MCF 10A (cell line): ENCODE measurements around the gene AATK. TPM values are rescaled to one million over a fixed set of nuclear protein-coding genes. Genes with fewer than 3 reads are reported as not detected.

Experiments used
- Bru-seq: library from RNA; stranded (reverse); fragments of 400-500 nt; gene quantifications from one replicate; lab custom pipeline; 2021; lab: Mats Ljungman, UMichigan
- BruChase-seq, 2 experiments: library from RNA; stranded (reverse); fragments of 400-500 nt; gene quantifications; one replicate each; lab custom pipeline; 2021; lab: Mats Ljungman, UMichigan
- BruUV-seq: library from RNA; stranded (reverse); fragments of 400-500 nt; replicated peaks from 2 replicates; lab custom pipeline; 2021; lab: Mats Ljungman, UMichigan
- CTCF ChIA-PET: fragments of 300-600 bp; sonication (Branson Sonifier 250); formaldehyde crosslinking; extraction: SDS; loops from one replicate; lab custom pipeline; 2021; ENCODE audit warnings: antibody characterized with exemption, inconsistent platforms; lab: Yijun Ruan, JAX
- POLR2A ChIA-PET: fragments of 300-600, 350-650 bp; sonication (Branson Sonifier 250); formaldehyde crosslinking; extraction: SDS; loops from one replicate; lab custom pipeline; 2020; ENCODE audit warnings: antibody characterized with exemption, inconsistent platforms; lab: Yijun Ruan, JAX
- DNase-seq: peaks from one replicate; pipeline ENCODE4 v3.0.0-alpha.2; 2018; ENCODE audit not compliant: unreplicated experiment
- H3K27ac Mint-ChIP-seq: one replicate; pipeline ENCODE4 v1.8.0; 2022; ENCODE audit warnings: mild to moderate bottlenecking, low read depth, mixed read lengths; ENCODE audit not compliant: unreplicated experiment
- H3K27me3 Mint-ChIP-seq: one replicate; pipeline ENCODE4 v1.8.0; 2022; ENCODE audit warnings: mixed read lengths; ENCODE audit not compliant: insufficient read depth, unreplicated experiment
- H3K36me3 Mint-ChIP-seq: one replicate; pipeline ENCODE4 v1.8.0; 2022; ENCODE audit warnings: mild to moderate bottlenecking, moderate library complexity, mixed read lengths; ENCODE audit not compliant: insufficient read depth, unreplicated experiment
- H3K4me1 Mint-ChIP-seq: one replicate; pipeline ENCODE4 v1.8.0; 2022; ENCODE audit warnings: mixed read lengths; ENCODE audit not compliant: insufficient read depth, unreplicated experiment
- H3K4me3 Mint-ChIP-seq: one replicate; pipeline ENCODE4 v1.8.0; 2022; ENCODE audit warnings: mild to moderate bottlenecking, moderate library complexity, mixed read lengths; ENCODE audit not compliant: unreplicated experiment
- H3K9me3 Mint-ChIP-seq: one replicate; pipeline ENCODE4 v1.8.0; 2022; ENCODE audit warnings: mixed read lengths; ENCODE audit not compliant: unreplicated experiment
- CTCF ChIP-seq: fragments of 200-600 bp; IDR thresholded peaks from one replicate; pipeline ENCODE4 v1.8.0; 2022; ENCODE audit warnings: antibody characterized with exemption, mild to moderate bottlenecking; ENCODE audit not compliant: unreplicated experiment
- intact Hi-C: fragments of 100-400 bp; cut with micrococcal nuclease; formaldehyde crosslinking; loops from 2 replicates; pipeline ENCODE4 v1.14.1; 2022
- long read RNA-seq: library from polyadenylated mRNA; stranded (forward); transcript quantifications from one replicate; pipeline ENCODE4 v2.0.0, GENCODE V29; 2022
- total RNA-seq: library from RNA; stranded (reverse); gene quantifications from 2 replicates; pipeline ENCODE4 v1.2.3, GENCODE V29; 2022

AATK gene
- total RNA-seq (0.59 and 1.4 TPM in 2 replicates), Bru-seq, nascent RNA (percentile 12 among the genes with signal in this experiment), BruChase-seq, experiment 1, labeled RNA remaining after a 6-hour chase (percentile 19 among the genes with signal in this experiment), BruChase-seq, experiment 2, labeled RNA remaining after a 2-hour chase (percentile 11 among the genes with signal in this experiment)
- long read RNA-seq, partial matches to known transcripts: 3 of 3 reads
- long read RNA-seq, other reads (novel, unspliced or antisense): 0 of 3 reads

- Mint-ChIP-seq H3K27ac (no peak within 1 kb of the TSS), H3K4me3 (no peak within 1 kb of the TSS), H3K9me3 (no peaks in the 10 kb centered on the region), H3K36me3 (no peaks in the 10 kb centered on the region), H3K4me1 (no peaks in the 10 kb centered on the region), H3K27me3 (no peaks in the 10 kb centered on the region)
- TF ChIP-seq CTCF: no peak
- intact Hi-C loops: no loop called here
- ChIA-PET CTCF (no interaction called here), POLR2A (no interaction called here)
- DNase-seq: no peak
- no TSS peak for BruUV-seq
Observed at GRCh38 chr17:81166033-81166492, at the start of gene AATK. TSS of gene AATK (minus strand) at chr17:81166221. CDS start at chr17:81165992, 229 bp downstream.

- intact Hi-C loops: no loop called here
- CTCF ChIA-PET: interaction anchor here (0.6 kb wide), 1 partner anchor 39 kb away, joined by 3 read pairs; no protein-coding TSS in a partner anchor
- no peak overlapping the region for H3K27ac Mint-ChIP-seq
Observed at GRCh38 chr17:81213978-81214377, 48.0 kb upstream of the AATK start.

GRCh38 chr17:81212365-81212764, 46.3 kb upstream of the AATK start:
- no peaks in the 10 kb centered on the region for H3K4me1 Mint-ChIP-seq
- H3K4me3 Mint-ChIP-seq: no peak overlapping the region
- no peak for DNase-seq
- no peak overlapping the region for H3K27ac Mint-ChIP-seq
- no TSS peak for BruUV-seq
- ChIA-PET POLR2A (no interaction called here), CTCF (no interaction called here)
- no peaks in the 10 kb centered on the region for H3K27me3 Mint-ChIP-seq
- no peak for TF ChIP-seq CTCF
- no peaks in the 10 kb centered on the region for H3K36me3 Mint-ChIP-seq
- intact Hi-C loops: no loop called here
- H3K9me3 Mint-ChIP-seq: no peaks in the 10 kb centered on the region

More at GRCh38 chr17:81213978-81214377, 48.0 kb upstream of the AATK start:
- POLR2A ChIA-PET: no interaction called here
- BruUV-seq: no TSS peak
- H3K36me3 Mint-ChIP-seq: no peaks in the 10 kb centered on the region
- no peaks in the 10 kb centered on the region for H3K9me3 Mint-ChIP-seq
- H3K4me1 Mint-ChIP-seq: no peaks in the 10 kb centered on the region
- TF ChIP-seq CTCF: no peak
- H3K27me3 Mint-ChIP-seq: no peaks in the 10 kb centered on the region
- no peak for DNase-seq
- H3K4me3 Mint-ChIP-seq: no peak overlapping the region

GRCh38 chr17:81210868-81211267, 44.8 kb upstream of the AATK start:
- Mint-ChIP-seq H3K27me3 (no peaks in the 10 kb centered on the region), H3K27ac (no peak overlapping the region), H3K36me3 (no peaks in the 10 kb centered on the region), H3K4me3 (no peak overlapping the region), H3K4me1 (no peaks in the 10 kb centered on the region), H3K9me3 (no peaks in the 10 kb centered on the region)
- no peak for TF ChIP-seq CTCF
- POLR2A ChIA-PET: interaction anchor here (1.0 kb wide), 1 partner anchor 12 kb away, joined by 3 read pairs; the partner anchor contains the start of gene CEP131
- CTCF ChIA-PET: no interaction called here
- BruUV-seq: no TSS peak
- DNase-seq: no peak
- intact Hi-C loops: no loop called here
